Neural cell (in vitro differentiated cells): Measurements from ENCODE around the gene LIN54.

Experiments used
- CTCF ChIP-seq: fragments of 450-650 bp; IDR thresholded peaks from 2 replicates; pipeline ENCODE4 v1.5.1; 2014; ENCODE audit warnings: antibody characterized with exemption, mild to moderate bottlenecking, moderate library complexity; ENCODE audit not compliant: poor library complexity, severe bottlenecking
- EP300 ChIP-seq: fragments of 450-650 bp; conservative IDR thresholded peaks from 2 replicates; pipeline ENCODE4 v1.6.1; 2014; ENCODE audit warnings: antibody characterized with exemption, mild to moderate bottlenecking, moderate library complexity; ENCODE audit not compliant: poor library complexity, severe bottlenecking
- EZH2 ChIP-seq: fragments of 200-600, 300-800 bp; shearing (Covaris generic), sonication (generic); IDR thresholded peaks from 2 replicates; pipeline ENCODE4 v1.6.1; 2014; ENCODE audit warnings: antibody characterized with exemption, low read length, borderline replicate concordance, mild to moderate bottlenecking; ENCODE audit not compliant: insufficient read depth, poor library complexity, severe bottlenecking
- MXI1 ChIP-seq: fragments of 450-650 bp; conservative IDR thresholded peaks from 2 replicates; pipeline ENCODE4 v1.6.1; 2014; ENCODE audit warnings: antibody characterized with exemption, mild to moderate bottlenecking; ENCODE audit not compliant: poor library complexity, severe bottlenecking
- POLR2AphosphoS5 ChIP-seq: IDR thresholded peaks from 2 replicates; pipeline ENCODE4 v1.6.1; 2012
- RAD21 ChIP-seq: fragments of 450-650 bp; conservative IDR thresholded peaks from 2 replicates; pipeline ENCODE4 v1.6.1; 2014; ENCODE audit warnings: antibody characterized with exemption, mild to moderate bottlenecking, moderate library complexity
- SMC3 ChIP-seq: fragments of 450-650 bp; conservative IDR thresholded peaks from 2 replicates; pipeline ENCODE4 v1.6.1; 2014; ENCODE audit warnings: antibody characterized with exemption, mild to moderate bottlenecking, moderate library complexity; ENCODE audit not compliant: poor library complexity
- TAF1 ChIP-seq: IDR thresholded peaks from 2 replicates; pipeline ENCODE4 v1.6.1; 2012; ENCODE audit warnings: low read depth
- TF ChIP-seq, protein P1 (sequence below): IDR thresholded peaks from 2 replicates; pipeline ENCODE4 v1.6.1; 2012; ENCODE audit warnings: borderline replicate concordance

- TF ChIP-seq CTCF, result no peak
- no peak for TF ChIP-seq RAD21
- TF ChIP-seq, protein P1, sequence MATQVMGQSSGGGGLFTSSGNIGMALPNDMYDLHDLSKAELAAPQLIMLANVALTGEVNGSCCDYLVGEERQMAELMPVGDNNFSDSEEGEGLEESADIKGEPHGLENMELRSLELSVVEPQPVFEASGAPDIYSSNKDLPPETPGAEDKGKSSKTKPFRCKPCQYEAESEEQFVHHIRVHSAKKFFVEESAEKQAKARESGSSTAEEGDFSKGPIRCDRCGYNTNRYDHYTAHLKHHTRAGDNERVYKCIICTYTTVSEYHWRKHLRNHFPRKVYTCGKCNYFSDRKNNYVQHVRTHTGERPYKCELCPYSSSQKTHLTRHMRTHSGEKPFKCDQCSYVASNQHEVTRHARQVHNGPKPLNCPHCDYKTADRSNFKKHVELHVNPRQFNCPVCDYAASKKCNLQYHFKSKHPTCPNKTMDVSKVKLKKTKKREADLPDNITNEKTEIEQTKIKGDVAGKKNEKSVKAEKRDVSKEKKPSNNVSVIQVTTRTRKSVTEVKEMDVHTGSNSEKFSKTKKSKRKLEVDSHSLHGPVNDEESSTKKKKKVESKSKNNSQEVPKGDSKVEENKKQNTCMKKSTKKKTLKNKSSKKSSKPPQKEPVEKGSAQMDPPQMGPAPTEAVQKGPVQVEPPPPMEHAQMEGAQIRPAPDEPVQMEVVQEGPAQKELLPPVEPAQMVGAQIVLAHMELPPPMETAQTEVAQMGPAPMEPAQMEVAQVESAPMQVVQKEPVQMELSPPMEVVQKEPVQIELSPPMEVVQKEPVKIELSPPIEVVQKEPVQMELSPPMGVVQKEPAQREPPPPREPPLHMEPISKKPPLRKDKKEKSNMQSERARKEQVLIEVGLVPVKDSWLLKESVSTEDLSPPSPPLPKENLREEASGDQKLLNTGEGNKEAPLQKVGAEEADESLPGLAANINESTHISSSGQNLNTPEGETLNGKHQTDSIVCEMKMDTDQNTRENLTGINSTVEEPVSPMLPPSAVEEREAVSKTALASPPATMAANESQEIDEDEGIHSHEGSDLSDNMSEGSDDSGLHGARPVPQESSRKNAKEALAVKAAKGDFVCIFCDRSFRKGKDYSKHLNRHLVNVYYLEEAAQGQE, result no peak
- no peak for TF ChIP-seq EP300
- TF ChIP-seq POLR2AphosphoS5, result no peak
- no peak for TF ChIP-seq EZH2
- TF ChIP-seq MXI1, result no peak
- no peak for TF ChIP-seq TAF1
- TF ChIP-seq SMC3, result no peak
These were observed 105.4 kb downstream of the LIN54 start for GRCh38 chr4:82905205-82905604.
